Measurements from ENCODE around the gene DDI1.

DNA sequence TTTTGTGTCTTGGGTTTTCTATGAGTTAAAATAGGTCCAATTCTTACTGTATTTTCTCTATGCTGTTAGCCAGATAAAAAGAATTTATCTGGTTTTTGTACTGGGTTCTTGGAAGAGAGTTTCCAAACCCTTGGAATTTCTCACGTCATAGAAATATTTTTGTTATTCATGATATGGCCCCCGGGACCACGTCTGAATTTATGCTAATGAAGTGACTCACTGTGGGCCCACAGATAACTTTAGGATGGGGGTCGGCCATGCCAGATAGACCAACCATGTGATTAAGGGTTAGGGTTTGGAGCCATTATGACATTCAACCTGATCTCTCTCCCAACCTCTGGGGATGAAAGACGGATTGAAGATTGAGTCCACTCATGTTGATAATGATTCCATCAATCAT lies 35.6 kb upstream of the DDI1 start:
- TF ChIP-seq, protein P1, sequence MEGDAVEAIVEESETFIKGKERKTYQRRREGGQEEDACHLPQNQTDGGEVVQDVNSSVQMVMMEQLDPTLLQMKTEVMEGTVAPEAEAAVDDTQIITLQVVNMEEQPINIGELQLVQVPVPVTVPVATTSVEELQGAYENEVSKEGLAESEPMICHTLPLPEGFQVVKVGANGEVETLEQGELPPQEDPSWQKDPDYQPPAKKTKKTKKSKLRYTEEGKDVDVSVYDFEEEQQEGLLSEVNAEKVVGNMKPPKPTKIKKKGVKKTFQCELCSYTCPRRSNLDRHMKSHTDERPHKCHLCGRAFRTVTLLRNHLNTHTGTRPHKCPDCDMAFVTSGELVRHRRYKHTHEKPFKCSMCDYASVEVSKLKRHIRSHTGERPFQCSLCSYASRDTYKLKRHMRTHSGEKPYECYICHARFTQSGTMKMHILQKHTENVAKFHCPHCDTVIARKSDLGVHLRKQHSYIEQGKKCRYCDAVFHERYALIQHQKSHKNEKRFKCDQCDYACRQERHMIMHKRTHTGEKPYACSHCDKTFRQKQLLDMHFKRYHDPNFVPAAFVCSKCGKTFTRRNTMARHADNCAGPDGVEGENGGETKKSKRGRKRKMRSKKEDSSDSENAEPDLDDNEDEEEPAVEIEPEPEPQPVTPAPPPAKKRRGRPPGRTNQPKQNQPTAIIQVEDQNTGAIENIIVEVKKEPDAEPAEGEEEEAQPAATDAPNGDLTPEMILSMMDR (IDR thresholded peaks at IDR 0.05): no peak
- no peak for TF ChIP-seq POLR2A (IDR thresholded peaks at IDR 0.05)

Measured in uterus (tissue), 2 donors.